HG03064 (cell line): ENCODE results near the gene LIFR.
"Not testable (repeated sequence)": the region's sequence is repeated elsewhere in the genome, so short reads cannot be mapped to it uniquely, and the experiment has no call there.

Source experiments
- ATAC-seq: cut with Tn5 transposase; IDR thresholded peaks from one replicate; pipeline ENCODE4 v1.9.1; 2021; ENCODE audit warnings: low read depth; ENCODE audit not compliant: unreplicated experiment

The LIFR gene

DNA sequence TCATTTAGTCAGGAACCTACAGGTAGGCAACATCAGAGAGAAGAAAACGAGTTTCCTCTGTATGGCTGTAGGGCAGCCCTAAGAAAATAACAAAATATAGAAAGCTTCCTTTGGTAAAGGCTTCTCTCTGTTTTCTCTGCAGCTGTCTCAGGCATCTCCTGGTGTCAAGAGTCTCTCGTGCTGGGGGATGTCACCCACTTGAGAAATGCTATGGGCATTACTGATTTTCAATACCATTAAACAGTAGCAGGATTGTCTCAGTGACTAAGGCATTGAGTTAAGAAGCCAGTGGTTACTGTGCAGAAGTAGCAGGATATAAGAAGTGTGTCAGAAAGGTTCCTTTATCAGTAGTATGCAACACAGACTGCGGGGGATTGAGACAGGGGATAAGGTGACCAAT is 32.4 kb downstream of the LIFR start:
- no peak for ATAC-seq

DNA sequence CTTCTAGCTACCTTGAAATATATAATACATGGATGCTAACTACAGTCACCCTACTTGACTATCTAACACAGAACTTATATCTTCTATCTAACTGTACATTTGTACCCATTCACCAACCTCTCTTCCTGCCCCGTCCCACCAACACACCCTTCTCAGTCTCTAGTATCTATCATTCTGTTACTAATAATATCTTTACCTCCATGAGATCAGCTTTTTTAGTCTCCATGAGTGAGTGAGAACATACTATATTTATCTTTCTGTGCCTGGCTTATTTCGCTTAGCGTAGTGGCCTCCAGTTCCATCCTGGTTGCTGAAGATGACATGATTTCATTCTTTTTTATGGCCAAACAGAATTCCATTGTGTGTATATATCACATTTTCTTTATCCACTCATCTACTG is 37.0 kb downstream of the LIFR start:
- no peak for ATAC-seq

DNA sequence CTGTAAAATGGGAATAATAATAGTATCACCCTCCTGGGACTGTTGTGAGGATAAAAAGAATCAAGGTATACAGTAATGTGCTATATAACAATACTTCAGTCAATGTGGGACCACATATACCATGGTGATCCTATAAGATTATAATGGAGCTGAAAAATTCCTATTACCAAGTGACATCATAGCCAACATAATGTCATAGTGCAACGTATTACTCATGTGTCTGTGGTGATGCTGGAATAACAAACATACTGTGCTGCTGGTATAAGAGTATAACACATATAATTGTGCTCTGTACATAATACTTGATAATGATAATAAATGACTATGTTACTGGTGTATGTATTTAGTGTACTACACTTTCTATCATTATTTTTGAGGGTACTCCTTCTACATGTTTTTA is 38.1 kb downstream of the LIFR start:
- ATAC-seq, result no peak

DNA sequence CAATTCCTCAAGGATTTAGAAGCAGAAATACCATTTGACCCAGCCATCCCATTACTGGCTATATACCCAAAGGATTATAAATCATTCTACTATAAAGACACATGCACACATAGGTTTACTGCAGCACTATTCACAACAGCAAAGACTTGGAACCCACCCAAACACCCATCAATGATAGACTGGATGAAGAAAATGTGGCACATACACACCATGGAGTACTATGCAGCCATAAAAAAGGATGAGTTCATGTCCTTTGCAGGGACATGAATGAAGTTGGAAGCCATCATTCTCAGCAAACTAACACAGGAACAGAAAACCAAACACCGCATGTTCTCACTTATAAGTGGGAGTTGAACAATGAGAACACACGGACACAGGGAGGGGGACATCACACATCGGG is 39.8 kb downstream of the LIFR start:
- not testable (repeated sequence) for ATAC-seq

DNA sequence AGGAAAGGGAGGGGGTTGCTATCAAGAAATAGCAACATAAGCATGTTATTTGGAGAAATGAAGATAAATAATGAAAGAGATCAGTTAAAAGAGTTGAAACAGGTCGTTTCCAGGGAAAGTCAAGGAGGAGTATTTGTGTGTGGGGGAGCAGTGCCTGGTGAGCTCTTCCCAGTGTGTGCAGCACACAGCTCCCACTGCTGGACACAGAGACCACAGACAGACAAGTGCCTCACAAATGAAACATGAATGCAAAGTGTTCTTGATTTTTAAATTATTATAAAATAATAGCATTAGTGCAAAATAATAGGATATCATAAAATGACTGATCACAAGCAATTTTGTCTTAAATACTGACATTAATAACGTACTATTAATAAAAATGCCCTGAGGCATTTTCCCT is 40.8 kb downstream of the LIFR start:
- ATAC-seq, result no peak

DNA sequence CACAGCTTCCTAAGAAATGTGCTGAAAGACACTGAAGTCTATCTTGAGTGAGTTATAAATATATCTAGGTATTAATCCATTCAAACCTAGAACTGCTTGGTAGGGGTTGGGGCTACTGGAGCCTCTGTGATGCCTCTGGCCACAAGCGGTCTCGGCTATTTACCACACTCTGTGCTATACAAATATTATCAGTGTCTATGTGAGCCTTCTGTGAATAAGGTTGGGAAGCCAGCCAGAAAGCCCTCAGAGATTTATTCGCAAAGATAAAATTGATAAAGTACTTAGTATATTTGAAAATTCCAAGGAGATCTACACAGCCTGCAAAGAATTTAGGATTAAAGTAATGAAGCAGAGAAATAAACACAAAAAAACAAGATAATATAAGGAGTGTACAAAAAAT is 41.4 kb downstream of the LIFR start:
- ATAC-seq, result no peak

DNA sequence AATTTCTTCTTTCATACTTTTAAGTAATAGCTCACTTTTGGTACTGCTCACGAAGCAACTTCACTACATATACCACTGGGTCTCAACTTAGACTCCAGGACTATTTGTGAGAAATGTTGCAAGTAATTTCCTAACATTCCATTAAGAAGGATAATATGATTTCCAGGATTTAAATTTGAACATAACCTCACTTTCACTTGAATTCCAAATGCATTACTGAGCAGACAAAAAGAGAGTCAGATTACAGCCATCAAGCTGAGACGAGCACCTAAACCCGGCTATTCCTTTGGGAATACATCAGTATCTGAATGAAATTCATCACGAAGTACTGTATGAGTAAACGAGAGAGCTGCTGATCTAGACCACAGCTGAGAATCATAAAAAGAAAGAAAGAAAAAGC is 47.3 kb downstream of the LIFR start:
- ATAC-seq, result no peak

DNA sequence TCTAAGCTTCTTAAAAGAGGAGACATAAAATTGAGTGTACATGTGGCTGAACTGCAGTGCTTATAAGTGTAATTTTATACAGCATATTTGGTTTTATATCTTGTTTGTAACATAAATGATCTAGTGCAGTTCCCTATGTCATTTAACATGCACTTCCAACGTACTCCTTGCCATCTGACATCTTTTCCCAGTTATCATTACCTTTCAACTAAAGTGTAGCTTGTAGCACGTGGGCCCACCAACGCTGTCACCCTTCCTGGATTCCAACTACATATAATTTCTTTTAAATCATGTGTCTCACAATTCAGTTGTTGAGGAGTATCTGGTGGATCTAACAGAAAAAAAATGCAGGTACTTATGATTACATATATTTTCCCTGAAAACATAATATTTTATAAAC is 50.1 kb downstream of the LIFR start:
- ATAC-seq, result no peak

DNA sequence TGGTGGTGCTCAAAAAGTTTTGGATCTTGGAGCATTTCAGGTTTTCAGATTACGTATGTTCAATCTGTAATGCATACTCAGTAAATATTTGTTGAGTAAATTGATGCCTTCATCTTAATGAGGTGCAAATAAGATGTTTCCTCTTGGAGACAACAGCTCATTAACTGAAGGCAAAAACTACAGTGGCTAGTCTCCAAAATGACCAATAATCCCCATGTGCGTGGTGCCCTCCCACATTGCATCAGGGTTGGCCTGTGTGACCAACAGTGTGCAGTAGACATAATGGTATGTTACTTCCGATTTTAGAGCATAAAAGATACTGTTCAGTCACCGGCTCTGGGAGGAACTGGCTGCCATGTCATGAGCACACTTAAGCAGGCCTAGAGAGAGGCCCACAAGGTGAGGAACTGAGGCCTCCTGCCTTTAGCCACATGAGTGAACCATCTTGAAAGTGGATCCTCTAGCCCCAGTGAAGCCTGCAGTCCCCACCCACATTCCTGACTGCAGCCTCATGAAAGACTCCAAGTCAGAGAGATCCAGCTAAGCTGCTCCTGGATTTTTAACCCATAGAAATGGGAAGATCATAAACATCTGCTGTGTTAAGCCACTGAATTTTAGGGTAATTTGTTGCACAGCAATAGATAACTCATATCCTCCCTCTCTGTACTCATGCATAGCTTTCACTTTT is 55.7 kb downstream of the LIFR start:
- no peak for ATAC-seq

DNA sequence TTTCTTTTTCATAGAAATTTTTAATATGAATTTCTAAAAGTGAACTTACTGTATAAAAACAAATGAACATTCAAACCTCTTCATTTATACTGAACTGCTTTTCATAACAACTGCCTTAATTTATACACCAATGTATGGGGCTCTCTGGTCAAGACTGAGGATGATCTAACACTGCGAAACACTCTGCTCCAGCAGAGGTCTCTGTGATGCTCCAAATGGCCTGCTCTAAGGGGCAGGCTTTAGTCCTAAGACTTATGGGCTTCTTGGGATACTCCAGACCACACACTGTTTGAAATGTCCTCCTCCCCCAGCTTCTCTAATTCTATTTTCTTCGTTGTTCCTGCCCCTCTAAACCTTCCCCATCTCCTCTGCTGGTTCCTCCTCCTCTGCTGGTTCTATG is 58.5 kb downstream of the LIFR start:
- ATAC-seq, result no peak

DNA sequence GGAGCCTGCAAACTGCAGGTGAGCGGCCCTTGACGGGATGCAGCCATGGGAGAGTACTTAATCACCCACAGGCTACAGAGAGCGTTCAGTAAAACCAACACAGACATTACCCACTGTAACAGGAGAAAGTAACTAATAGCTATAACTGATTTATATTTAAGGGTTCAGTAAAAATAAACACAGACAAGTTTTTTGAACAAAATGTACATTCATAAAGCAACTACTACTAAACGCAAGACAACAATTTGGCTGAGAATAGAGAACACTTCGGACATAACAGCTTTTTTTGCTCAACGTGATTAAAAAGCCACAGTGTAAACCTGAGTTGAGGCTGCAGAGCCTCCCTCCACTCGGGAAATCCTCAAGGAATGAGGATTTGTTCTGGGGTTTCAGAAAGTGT is 61.7 kb downstream of the LIFR start:
- no peak for ATAC-seq

DNA sequence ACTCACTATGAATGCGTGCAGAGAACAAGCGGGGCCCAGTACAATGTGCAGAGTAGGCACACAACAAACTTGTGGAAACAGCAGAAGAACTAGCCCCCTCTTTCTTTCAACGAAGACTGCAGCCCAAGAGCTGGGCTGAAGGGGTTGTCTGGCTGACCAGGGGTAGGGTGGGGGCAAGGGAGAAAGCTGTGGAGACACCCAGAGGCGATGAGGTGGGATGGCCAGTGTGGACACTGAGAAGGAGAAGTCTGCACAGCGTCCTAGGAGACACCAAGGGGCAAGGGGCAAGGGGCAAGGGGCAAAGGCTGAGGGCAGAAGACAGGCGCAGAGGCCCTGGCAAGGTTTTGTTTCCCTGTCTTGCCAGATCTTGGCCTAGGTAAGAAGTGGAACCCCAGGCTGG is 62.3 kb downstream of the LIFR start:
- no peak for ATAC-seq

DNA sequence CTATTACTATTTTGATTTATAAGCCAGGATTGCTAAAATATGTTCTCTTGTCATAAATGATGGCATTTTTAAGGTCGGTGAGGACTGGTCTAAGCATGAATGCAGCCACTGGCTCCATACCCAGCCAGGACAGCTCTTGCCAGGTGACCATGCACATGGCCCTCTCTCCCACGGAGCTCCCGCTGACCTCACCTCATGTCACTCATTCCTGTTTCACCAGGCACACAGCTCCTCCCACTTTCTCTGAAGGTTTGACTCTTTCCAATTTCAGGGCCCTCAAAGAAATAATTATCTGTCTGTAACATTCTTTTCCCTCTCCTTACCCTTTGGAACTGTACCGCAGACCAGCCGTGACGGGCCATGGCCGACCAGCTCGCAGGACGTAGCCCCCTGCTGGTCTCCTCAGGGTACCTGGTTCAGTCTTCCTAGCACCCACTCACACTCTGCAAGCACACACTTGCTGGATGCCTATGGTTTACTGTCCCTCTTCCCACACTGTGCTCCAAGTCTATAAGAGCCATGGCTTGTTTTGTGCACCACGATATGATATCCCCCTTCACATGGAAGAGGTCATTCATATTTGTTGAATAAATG is 72.5 kb downstream of the LIFR start:
- no peak for ATAC-seq

DNA sequence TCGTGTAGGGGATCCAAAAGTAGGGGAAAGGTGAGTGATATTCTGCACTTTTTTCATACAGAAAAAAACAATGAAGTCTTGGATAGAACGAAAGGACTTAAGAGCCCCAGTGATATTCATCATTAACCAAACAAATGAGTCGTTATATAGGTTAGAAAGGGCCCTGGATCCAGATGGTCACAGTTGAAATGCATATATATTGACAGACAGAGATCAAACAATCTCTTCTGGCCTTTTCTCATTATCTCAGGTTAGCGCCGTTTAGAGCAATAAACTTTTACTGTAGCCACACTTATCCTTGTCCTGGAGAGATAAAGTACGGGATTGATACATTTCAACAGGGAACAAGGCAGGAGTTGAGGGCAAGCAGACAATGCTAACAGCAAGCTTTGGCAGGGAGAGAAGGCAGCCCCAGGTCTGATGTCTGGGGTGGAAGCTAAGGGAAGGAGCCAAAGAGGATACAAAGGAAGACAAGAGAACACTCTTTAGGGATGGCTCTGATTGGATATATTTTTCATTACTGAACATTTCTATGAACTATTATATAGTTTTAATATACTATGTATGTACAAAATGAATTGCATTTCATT is 77.0 kb downstream of the LIFR start:
- no peak for ATAC-seq

DNA sequence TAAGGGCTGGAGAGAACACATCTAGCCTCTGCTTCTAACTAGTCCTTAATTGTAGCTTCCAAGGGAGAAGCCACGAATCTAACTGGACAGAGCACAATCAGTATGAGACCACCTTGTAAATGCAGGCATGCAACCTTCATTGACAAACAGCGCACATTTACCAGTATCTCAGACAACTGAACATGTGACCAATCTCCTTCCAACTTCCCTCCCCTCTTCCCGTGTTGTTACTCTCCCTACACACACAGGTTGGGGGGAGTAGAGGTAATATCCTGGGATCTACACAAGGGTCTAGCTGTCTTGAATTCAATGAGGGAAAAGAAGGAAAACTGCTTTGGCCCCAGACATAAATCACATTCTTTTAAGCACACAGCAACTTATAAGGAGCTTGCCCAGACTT is 77.6 kb downstream of the LIFR start:
- ATAC-seq, result no peak

DNA sequence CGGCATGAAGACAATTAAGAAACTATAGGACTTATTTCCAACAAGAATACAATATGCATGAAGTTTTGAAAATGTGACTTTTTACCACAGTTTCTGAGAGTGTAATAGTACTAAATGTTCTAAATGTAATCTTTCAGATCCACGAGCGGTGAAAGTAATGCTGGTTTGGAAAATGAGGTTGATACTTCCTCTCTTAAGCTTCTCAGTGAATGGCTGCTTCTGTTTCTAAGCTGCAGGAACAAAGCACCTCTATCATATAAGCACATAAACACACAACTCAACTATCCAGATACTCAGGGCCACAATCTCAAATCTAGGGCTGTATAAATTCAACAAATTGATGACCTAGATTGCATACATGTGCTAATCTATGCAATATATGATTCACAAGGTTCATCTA is 78.3 kb downstream of the LIFR start:
- ATAC-seq, result no peak

DNA sequence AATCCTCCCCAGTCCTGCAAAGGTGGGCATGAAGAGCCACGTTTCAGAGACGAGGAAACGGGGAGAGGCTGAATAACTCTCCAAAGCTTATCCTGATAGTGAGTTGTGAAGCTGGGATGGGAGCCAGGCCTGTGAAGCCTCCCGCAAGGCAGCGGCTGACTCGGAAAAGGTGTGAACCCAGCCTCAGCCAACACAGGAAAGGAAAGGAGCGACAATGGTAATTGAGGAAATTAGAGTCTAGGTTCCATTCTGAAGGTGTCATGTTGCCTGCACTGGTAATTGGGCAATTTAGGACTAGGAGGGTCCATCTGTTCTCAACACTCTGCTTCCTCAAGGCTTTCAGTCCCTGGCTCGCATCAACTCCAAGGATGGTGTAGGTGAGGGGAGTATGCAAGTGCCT is 83.4 kb downstream of the LIFR start:
- ATAC-seq, result no peak

DNA sequence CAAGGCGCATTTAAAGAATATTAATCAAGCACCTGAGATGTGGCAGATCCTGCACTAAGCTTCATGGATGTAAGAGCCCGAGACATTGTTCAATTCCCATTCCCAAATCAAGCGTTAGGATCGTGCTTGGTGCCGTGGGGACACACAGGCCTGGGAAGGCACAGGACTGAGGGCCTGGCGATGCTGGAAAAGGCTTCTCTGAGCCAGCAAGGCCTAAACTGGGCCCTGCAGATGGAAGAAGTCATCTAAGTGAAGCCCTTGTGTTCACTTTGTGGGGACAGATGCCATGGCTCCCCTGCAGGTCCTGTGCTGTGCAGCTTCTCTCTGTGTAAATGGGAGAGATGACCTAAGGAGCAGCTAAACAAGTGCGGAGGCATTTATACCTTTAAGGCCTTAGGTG is 83.9 kb downstream of the LIFR start:
- ATAC-seq, result no peak

DNA sequence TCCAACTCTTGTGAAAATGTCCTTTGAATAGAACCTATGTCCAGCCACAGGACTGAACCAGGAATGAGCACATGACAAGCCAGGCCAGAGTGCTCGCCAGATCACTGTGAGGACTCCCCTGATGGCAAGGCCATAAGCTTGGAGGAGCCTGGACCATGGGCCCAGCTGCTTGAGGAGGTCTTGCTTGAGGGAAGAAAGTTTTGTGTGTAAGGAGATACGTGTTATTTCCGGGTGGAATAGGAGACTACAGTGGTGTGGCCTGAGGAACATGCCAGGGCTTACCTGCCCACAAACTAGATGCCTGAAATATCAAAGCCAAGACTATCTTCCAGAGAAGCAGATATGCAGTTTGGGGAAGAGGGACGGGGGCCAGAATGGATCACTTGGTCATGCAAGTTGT is 84.7 kb downstream of the LIFR start:
- ATAC-seq, result no peak

DNA sequence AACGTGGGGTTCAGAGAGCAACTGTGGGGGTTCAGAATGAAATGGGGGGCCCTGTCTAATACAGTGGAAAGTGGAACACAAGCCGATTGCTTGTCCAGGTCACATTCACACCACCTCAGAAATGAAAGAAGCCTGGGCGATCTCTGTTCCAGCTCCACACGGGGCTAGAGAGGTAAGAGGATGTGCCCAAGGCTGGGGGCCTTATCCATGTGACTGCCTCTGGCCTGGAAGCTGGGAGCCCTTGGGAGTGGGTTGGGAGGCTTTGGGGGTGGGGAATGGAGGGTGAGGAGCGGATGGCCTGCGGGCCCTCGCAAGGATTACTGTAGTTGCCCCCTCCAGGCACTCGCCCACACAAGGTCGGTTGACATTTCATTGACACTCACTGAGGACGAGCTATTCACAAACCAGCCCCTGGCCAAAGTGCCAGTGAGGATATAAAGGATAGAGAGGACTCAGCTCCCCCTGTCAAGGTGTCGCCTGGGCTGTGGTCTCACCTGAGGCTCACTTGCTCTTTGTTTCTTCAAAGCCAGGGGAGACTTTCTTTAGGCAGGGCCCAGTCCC is 86.7 kb downstream of the LIFR start:
- ATAC-seq, result no peak

DNA sequence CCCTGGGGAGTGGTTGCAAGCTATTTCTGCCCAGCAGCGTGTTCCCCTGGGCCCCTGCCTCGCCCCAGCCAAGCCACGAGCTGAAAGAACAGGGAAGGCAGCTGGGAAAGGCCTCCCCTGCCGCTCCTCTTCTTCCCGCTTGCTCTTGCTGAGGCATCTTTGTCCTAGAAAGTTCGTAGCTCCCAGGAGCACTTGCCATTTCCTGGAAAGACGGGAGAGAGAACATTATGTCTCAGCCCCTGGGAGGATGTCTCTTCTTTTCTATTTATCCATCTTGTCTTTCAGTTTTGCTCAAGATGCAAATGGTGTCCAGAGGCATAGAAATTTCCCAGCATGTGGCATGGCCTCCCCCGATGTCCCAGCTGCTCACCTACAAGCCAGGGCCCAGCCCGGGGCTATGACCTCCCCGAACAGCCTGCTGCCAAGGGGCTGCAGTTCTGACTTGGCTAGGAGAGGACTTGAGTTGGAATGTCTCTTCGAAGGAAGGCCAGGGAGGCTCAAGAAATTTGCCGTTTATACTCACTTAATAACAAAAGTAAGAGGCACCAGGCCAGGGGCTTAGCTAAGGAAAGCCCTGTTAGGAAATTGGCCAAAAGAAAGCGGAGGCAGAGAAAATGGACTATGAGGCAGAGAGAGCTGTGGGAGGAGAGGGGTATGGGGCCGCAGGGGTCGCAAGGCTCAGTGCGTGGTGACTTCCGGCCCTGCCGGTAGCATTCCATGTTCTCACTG is 87.3 kb downstream of the LIFR start:
- ATAC-seq, result no peak
